H1 (cell line): Measurements from ENCODE around the gene CUX1. TPM values are rescaled to one million over a fixed set of nuclear protein-coding genes. Genes with fewer than 3 reads are reported as not detected.

Experiments used
- BCL11A ChIP-seq, 2 experiments: IDR thresholded peaks; one replicate each; pipeline ENCODE4 v1.6.1; 2011; ENCODE audit warnings: low read depth in 2 of 2, low read length in 2 of 2, mild to moderate bottlenecking in 2 of 2
- NANOG ChIP-seq: IDR thresholded peaks from 2 replicates; pipeline ENCODE4 v1.6.1; 2011; ENCODE audit warnings: low read length, low read depth, mild to moderate bottlenecking, inconsistent platforms; ENCODE audit not compliant: insufficient read depth, poor library complexity, severe bottlenecking
- PHF8 ChIP-seq: fragments of 200-600 bp; sonication (generic); conservative IDR thresholded peaks from 2 replicates; pipeline ENCODE4 v1.7.1; 2012; ENCODE audit warnings: low read depth, mild to moderate bottlenecking, inconsistent platforms, low read length, moderate library complexity
- SP1 ChIP-seq: IDR thresholded peaks from 2 replicates; pipeline ENCODE4 v1.6.1; 2011; ENCODE audit warnings: low read depth, low read length
- polyA plus RNA-seq, 7 experiments: library from polyadenylated mRNA; depleted of rRNA in 3 of 7; stranded (reverse) in 5 of 7; unstranded in 2 of 7; fragments of >200 nt in 5 of 7; fragments of 200-250 nt in 2 of 7; gene quantifications; 1 replicate in 5 of 7; 2 replicates in 1 of 7; 4 replicates in 1 of 7; pipeline versions ENCODE4 v1.2.1 to v1.2.3, GENCODE V29; 2011 to 2013; ENCODE audit warnings: missing spikeins in 2 of 7, mixed read lengths in 2 of 7
- total RNA-seq: library from RNA; stranded (reverse); fragmentation: NEBNext Ultra II Directional; extraction: Animal tissue kit (Norgen Biotek cat#: 25700); gene quantifications from 2 replicates; pipeline ENCODE4 v1.2.1, GENCODE V29; 2021

The CUX1 gene
- total and polyA plus RNA-seq, 2 of the 8 experiments (the other 6 are each of a cell fraction or from before 2014, with no cell fraction given): 21.6 to 65.9 TPM

DNA sequence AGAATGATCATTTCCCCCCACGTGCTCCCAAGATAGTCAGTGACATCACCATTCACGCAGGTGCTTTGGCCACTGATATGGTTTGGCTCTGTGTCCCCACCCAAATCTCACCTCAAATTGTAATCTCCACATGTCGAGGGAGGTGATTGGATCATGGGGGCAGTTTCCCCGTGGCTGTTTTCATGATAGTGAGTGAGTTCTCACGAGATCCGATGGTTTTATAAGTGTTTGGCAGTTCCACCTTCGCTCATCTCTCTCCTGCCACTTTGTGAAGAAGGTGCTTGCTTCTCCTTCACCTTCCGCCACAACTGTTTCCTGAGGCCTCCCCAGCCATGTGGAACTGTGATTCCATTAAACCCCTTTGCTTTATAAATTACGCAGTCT is 263.8 kb downstream of the CUX1 start (continued):
- TF ChIP-seq SP1: no peak
- TF ChIP-seq NANOG: no peak
- no peak for TF ChIP-seq BCL11A (IDR thresholded peaks at IDR 0.05; ENCODE audit: low read depth in 2 of 2, low read length in 2 of 2)
- TF ChIP-seq PHF8: no peak
